Measurements from ENCODE around the gene RILPL2. TPM values are rescaled to one million over a fixed set of nuclear protein-coding genes. Genes with fewer than 3 reads are reported as not detected.
A peak's percentile ranks its signal among the peaks of the same experiment; 100 is the strongest.

RILPL2 gene
- total and polyA plus RNA-seq, 4 donors = 7.7 to 40.7 (median 12.9) TPM

- H3K4me1 ChIP-seq (ENCODE audit: control insufficient read depth in 5 of 5, insufficient read depth in 5 of 5, low read length in 5 of 5) = peaks cover 0 to 15% (median 6%) of the 10 kb centered on the region in 5 donors
- WGBS, 2 donors = 76 to 87% methylated on average over 2 of the region's 2 CpGs
- ATAC-seq (ENCODE audit: insufficient read depth, low FRiP score) = no peak
- no peak overlapping the region for H3K4me3 ChIP-seq
- H3K27me3 ChIP-seq (ENCODE audit: control insufficient read depth in 3 of 3, insufficient read depth in 3 of 3, low read length in 2 of 3) = no peaks in the 10 kb centered on the region
- H3K9ac ChIP-seq (ENCODE audit: insufficient read depth in 1 of 2, low read length in 2 of 2) = no peak overlapping the region
- H3K27ac ChIP-seq (ENCODE audit: low read depth in 1 of 2, low read length in 1 of 2) = peak overlapping the region in 1 of 2 donors; percentile 8
- no peaks in the 10 kb centered on the region for H3K36me3 ChIP-seq (ENCODE audit: control insufficient read depth in 4 of 4, insufficient read depth in 4 of 4, low read length in 4 of 4)
- no peak for TF ChIP-seq CTCF (IDR thresholded peaks at IDR 0.05; ENCODE audit: control extremely low read depth, extremely low read depth)
- no peaks in the 10 kb centered on the region for H3K9me3 ChIP-seq (ENCODE audit: control insufficient read depth in 4 of 4, insufficient read depth in 3 of 4, low read length in 3 of 4)
- DNase-seq = no peak
Measured at GRCh38 chr12:123449249-123449733, 12.8 kb upstream of the RILPL2 start.

- Histone ChIP-seq H3K27ac (ENCODE audit: low read depth in 1 of 2, low read length in 1 of 2) (peak overlapping the region in 1 of 2 donors; percentile 88), H3K9ac (ENCODE audit: insufficient read depth in 1 of 2, low read length in 2 of 2) (peak overlapping the region in 1 of 2 donors; percentile 40), H3K36me3 (ENCODE audit: control insufficient read depth in 4 of 4, insufficient read depth in 4 of 4, low read length in 4 of 4) (no peaks in the 10 kb centered on the region), H3K9me3 (ENCODE audit: control insufficient read depth in 4 of 4, insufficient read depth in 3 of 4, low read length in 3 of 4) (no peaks in the 10 kb centered on the region), H3K4me3 (no peak overlapping the region), H3K27me3 (ENCODE audit: control insufficient read depth in 3 of 3, insufficient read depth in 3 of 3, low read length in 2 of 3) (no peaks in the 10 kb centered on the region), H3K4me1 (ENCODE audit: control insufficient read depth in 5 of 5, insufficient read depth in 5 of 5, low read length in 5 of 5) (peaks cover 0 to 15% (median 7%) of the 10 kb centered on the region in 5 donors)
- no peak for DNase-seq
- TF ChIP-seq CTCF (IDR thresholded peaks at IDR 0.05; ENCODE audit: control extremely low read depth, extremely low read depth) = no peak
- no peak for ATAC-seq (ENCODE audit: insufficient read depth, low FRiP score)
- WGBS, 2 donors = 39 to 62% methylated on average over 4 of the region's 4 CpGs
Measured at GRCh38 chr12:123446333-123446713, 9.8 kb upstream of the RILPL2 start.

GRCh38 chr12:123445388-123446332 is 9.2 kb upstream of the RILPL2 start:
- Histone ChIP-seq H3K9ac (ENCODE audit: insufficient read depth in 1 of 2, low read length in 2 of 2) (peak overlapping the region in 1 of 2 donors; percentile 59), H3K36me3 (ENCODE audit: control insufficient read depth in 4 of 4, insufficient read depth in 4 of 4, low read length in 4 of 4) (no peaks in the 10 kb centered on the region), H3K4me1 (ENCODE audit: control insufficient read depth in 5 of 5, insufficient read depth in 5 of 5, low read length in 5 of 5) (peaks cover 0 to 15% (median 7%) of the 10 kb centered on the region in 5 donors), H3K9me3 (ENCODE audit: control insufficient read depth in 4 of 4, insufficient read depth in 3 of 4, low read length in 3 of 4) (no peaks in the 10 kb centered on the region), H3K27ac (ENCODE audit: low read depth in 1 of 2, low read length in 1 of 2) (peak overlapping the region; percentile 35 to 88), H3K27me3 (ENCODE audit: control insufficient read depth in 3 of 3, insufficient read depth in 3 of 3, low read length in 2 of 3) (no peaks in the 10 kb centered on the region), H3K4me3 (no peak overlapping the region)
- no peak for TF ChIP-seq CTCF (IDR thresholded peaks at IDR 0.05; ENCODE audit: control extremely low read depth, extremely low read depth)
- ATAC-seq (ENCODE audit: insufficient read depth, low FRiP score) (peak; percentile 14), DNase-seq (peak; percentile 68 to 89 (median 86))
- 27 to 34% methylated on average over 18 of the region's 18 CpGs for WGBS, 2 donors

Measured in lung (tissue), 12 donors.